Smooth muscle cell (in vitro differentiated cells): Measurements from ENCODE around the gene GAN. TPM values are rescaled to one million over a fixed set of nuclear protein-coding genes. Genes with fewer than 3 reads are reported as not detected.

ENCODE experiments used
- DNase-seq: peaks from one replicate; lab custom pipeline; 2025; ENCODE audit not compliant: unreplicated experiment; lab: John Stamatoyannopoulos, UW
- H2AFZ ChIP-seq: fragments of 200-600 bp; sonication (generic); 2 replicates; pipeline ENCODE4 v1.6.0; 2016; ENCODE audit warnings: antibody characterized with exemption, low read depth, mild to moderate bottlenecking
- H3F3A ChIP-seq: fragments of 200-600 bp; sonication (generic); 2 replicates; pipeline ENCODE4 v1.6.0; 2017; ENCODE audit warnings: antibody characterized with exemption, low read depth
- H3K27ac ChIP-seq: fragments of 200-600 bp; sonication (generic); 2 replicates; pipeline ENCODE4 v1.5.1; 2016; ENCODE audit warnings: low read depth, mild to moderate bottlenecking
- H3K27me3 ChIP-seq: fragments of 200-600 bp; sonication (generic); 2 replicates; pipeline ENCODE4 v1.6.1; 2016; ENCODE audit warnings: low read depth, mild to moderate bottlenecking
- H3K36me3 ChIP-seq: fragments of 200-600 bp; sonication (generic); 2 replicates; pipeline ENCODE4 v1.5.1; 2016; ENCODE audit warnings: low read depth
- H3K4me1 ChIP-seq: fragments of 200-600 bp; sonication (generic); 2 replicates; pipeline ENCODE4 v1.5.1; 2016; ENCODE audit warnings: low read depth
- H3K4me2 ChIP-seq: fragments of 200-600 bp; sonication (generic); 2 replicates; pipeline ENCODE4 v1.6.0; 2016; ENCODE audit warnings: mild to moderate bottlenecking
- H3K4me3 ChIP-seq: fragments of 200-600 bp; sonication (generic); 2 replicates; pipeline ENCODE4 v1.5.1; 2016; ENCODE audit warnings: mild to moderate bottlenecking
- H3K79me2 ChIP-seq: fragments of 200-600 bp; sonication (generic); 2 replicates; pipeline ENCODE4 v1.6.0; 2016; ENCODE audit warnings: low read depth, mild to moderate bottlenecking
- H3K9ac ChIP-seq: fragments of 200-600 bp; sonication (generic); 2 replicates; pipeline ENCODE4 v1.6.0; 2016; ENCODE audit warnings: low read depth
- H3K9me3 ChIP-seq: fragments of 200-600 bp; sonication (generic); replicated peaks from 2 replicates; pipeline ENCODE4 v1.5.1; 2016; ENCODE audit warnings: low read depth
- H4K20me1 ChIP-seq: fragments of 200-600 bp; sonication (generic); 2 replicates; pipeline ENCODE4 v1.6.0; 2016; ENCODE audit warnings: low read depth
- CTCF ChIP-seq: fragments of 200-600 bp; sonication (generic); IDR thresholded peaks from 2 replicates; pipeline ENCODE4 v1.5.1; 2017; ENCODE audit warnings: borderline replicate concordance, mild to moderate bottlenecking, antibody characterized with exemption; ENCODE audit not compliant: insufficient read depth, poor library complexity, severe bottlenecking
- WGBS: methylation state at CpG from one replicate; pipeline ENCODE4 v1.1.7; 2016; ENCODE audit warnings: low lambda C conversion rate; 5-methylcytosine and 5-hydroxymethylcytosine counted together
- polyA plus RNA-seq: library from polyadenylated mRNA; unstranded; fragments of >200 nt; fragmentation: Nextera tagmentation; extraction: Ambion mirVana; gene quantifications from 2 replicates; pipeline ENCODE4 v1.2.1, GENCODE V29; 2016
- total RNA-seq: library from RNA; depleted of rRNA; stranded (reverse); fragments of >200 nt; gene quantifications from 2 replicates; pipeline ENCODE4 v1.2.3, GENCODE V29; 2014

Gene GAN
- total and polyA plus RNA-seq, 2 experiments from 2014 or later, result 1.2 to 14.6 TPM

DNA sequence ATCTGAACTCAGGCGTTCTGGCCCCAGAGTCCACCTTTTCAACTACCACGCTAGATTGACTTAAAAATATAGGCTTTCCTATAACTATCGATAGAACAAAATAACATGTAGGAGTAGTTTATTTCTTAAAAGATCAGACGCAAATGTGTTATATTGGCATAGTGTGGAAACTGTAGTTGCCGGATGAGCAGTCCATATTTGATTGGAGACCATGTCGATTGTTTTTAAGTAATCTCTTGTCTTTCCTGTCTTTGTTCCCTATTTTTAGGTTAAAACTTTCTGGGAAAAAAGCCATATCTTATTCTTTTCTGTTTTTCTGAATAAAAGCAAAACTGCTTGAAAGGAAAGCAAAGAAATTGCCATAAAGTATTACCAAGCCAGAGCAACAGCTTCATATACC, 53.1 kb downstream of the GAN start:
- Histone ChIP-seq H3K9me3 (no peaks in the 10 kb centered on the region), H3K9ac (no peak overlapping the region), H3K4me2 (no peak overlapping the region), H4K20me1 (no peaks in the 10 kb centered on the region), H3F3A (no peaks in the 10 kb centered on the region), H3K27me3 (no peaks in the 10 kb centered on the region), H3K79me2 (no peaks in the 10 kb centered on the region), H2AFZ (no peak overlapping the region), H3K36me3 (no peaks in the 10 kb centered on the region), H3K27ac (no peak overlapping the region), H3K4me1 (no peaks in the 10 kb centered on the region), H3K4me3 (no peak overlapping the region)
- 99% methylated on average over 6 of the region's 6 CpGs for WGBS
- no peak for DNase-seq
- no peak for TF ChIP-seq CTCF

DNA sequence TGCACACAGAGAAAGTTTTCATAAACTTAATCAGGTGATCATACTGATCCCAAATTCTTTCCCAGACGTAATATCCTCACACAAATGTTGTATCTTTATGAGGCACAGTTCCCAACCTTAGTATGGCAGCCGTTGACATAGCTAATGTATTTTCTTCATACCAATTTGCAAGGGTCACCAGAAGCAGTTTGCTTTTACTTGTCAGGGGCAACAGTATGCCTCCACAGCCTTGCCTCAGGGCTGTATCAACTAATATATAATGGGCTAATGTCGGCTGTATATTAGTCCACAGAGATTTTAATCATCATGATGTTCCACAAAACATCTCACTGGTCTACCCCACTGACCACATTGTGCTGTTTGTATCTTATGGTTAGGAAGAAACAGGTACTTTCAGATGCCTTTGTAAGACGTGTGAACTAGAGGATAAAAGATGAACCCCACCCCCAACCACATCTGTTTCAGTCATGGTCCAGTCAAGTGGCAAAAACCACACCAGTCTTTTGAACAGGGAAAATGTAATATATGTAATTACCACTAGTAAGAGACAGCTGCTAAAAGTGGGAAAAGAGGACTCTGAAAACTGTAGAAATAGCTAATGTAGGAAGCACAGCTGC, 55.2 kb downstream of the GAN start:
- no peaks in the 10 kb centered on the region for H3K4me1 ChIP-seq
- H3K9ac ChIP-seq, result no peak overlapping the region
- WGBS, result 94% methylated on average over 4 of the region's 4 CpGs
- no peak overlapping the region for H3K4me3 ChIP-seq
- H3K9me3 ChIP-seq, result no peaks in the 10 kb centered on the region
- H4K20me1 ChIP-seq, result no peaks in the 10 kb centered on the region
- no peaks in the 10 kb centered on the region for H3K36me3 ChIP-seq
- no peaks in the 10 kb centered on the region for H3K79me2 ChIP-seq
- no peak for DNase-seq
- no peaks in the 10 kb centered on the region for H3F3A ChIP-seq
- no peaks in the 10 kb centered on the region for H3K27me3 ChIP-seq
- no peak overlapping the region for H2AFZ ChIP-seq
- no peak overlapping the region for H3K27ac ChIP-seq
- TF ChIP-seq CTCF, result no peak
- H3K4me2 ChIP-seq, result no peak overlapping the region

DNA sequence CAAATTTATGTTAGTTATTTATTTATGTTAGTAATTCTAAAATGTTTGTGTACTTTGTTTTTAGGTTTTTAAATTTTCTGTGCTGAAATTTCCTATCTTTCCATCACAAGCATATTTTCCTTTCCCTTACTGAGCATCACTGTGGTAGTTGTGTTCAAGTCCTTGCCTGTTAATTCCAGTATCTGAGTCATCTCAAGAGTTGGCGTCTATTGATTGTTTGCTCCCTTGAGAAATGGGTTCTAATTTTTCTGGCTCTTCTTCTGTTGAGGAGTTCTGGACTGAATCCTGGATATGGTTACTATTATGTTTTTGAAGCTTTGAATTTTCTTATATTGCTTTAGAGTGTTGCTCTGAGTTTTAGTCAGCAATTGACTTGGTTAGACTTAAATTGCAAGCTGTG, 56.3 kb downstream of the GAN start:
- Histone ChIP-seq H3K27ac (no peak overlapping the region), H3K9me3 (no peaks in the 10 kb centered on the region), H3K27me3 (no peaks in the 10 kb centered on the region), H3K36me3 (no peaks in the 10 kb centered on the region), H2AFZ (no peak overlapping the region), H3K4me3 (no peak overlapping the region), H4K20me1 (no peaks in the 10 kb centered on the region), H3K79me2 (no peaks in the 10 kb centered on the region), H3F3A (no peaks in the 10 kb centered on the region), H3K4me1 (no peaks in the 10 kb centered on the region), H3K9ac (no peak overlapping the region), H3K4me2 (no peak overlapping the region)
- WGBS, result 87% methylated on average over 1 of the region's 1 CpG
- no peak for DNase-seq
- no peak for TF ChIP-seq CTCF

DNA sequence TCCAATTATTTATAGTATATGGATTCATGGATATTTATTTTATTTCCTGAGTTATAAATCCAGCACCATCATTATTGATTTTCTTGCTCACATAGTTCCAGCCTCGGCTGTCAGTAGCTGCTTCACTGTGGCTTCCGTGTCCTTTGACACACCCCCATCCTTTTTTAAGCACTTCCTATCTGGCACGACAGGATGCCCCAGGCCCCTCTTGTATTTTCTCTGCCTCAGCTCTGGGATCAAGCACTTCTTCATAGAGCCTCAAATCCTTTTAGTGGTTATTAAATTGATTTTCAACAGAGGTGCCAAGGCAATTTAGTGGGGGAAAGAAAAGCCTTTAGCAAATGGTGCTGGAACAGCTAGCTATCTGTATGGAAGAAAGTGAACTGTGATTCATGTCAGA, 59.8 kb downstream of the GAN start:
- 81% methylated on average over 3 of the region's 3 CpGs for WGBS

More for the DNA sequence above, 59.8 kb downstream of the GAN start:
- no peaks in the 10 kb centered on the region for H3F3A ChIP-seq
- no peaks in the 10 kb centered on the region for H4K20me1 ChIP-seq
- H3K9me3 ChIP-seq, result no peaks in the 10 kb centered on the region
- no peak for DNase-seq
- TF ChIP-seq CTCF, result no peak
- H3K79me2 ChIP-seq, result no peaks in the 10 kb centered on the region
- H3K36me3 ChIP-seq, result no peaks in the 10 kb centered on the region
- no peak overlapping the region for H3K27ac ChIP-seq
- H3K4me2 ChIP-seq, result no peak overlapping the region
- no peak overlapping the region for H2AFZ ChIP-seq
- no peaks in the 10 kb centered on the region for H3K4me1 ChIP-seq
- no peak overlapping the region for H3K9ac ChIP-seq
- H3K4me3 ChIP-seq, result no peak overlapping the region
- H3K27me3 ChIP-seq, result no peaks in the 10 kb centered on the region
